Stimulated activated CD4-positive, alpha-beta T cell treated with anti-CD3 and anti-CD28 coated beads, TNF-alpha, amount 100 ng/mL, for 4 hours (primary cell): ENCODE measurements around the gene ADM5.

ENCODE experiments used
- DNase-seq, 3 experiments: peaks; one replicate each; pipeline ENCODE4 v3.0.0-alpha.2; 2020; ENCODE audit warnings: low read depth in 3 of 3

The ADM5 gene

GRCh38 chr19:49689133-49690078 is at the start of gene ADM5:
ADM5 (plus strand) TSS chr19:49689594; CDS start chr19:49689838, 244 bp downstream.
- DNase-seq: peak in 1 of 3 experiments; percentile 27

- DNase-seq: peak; percentile 99 to 100 (median 99)
Observed at GRCh38 chr19:49640113-49640898, 49.1 kb upstream of the ADM5 start, which contains the start of gene RRAS. RRAS (minus strand) TSS chr19:49640143; CDS start chr19:49640098, 45 bp downstream.

DNA sequence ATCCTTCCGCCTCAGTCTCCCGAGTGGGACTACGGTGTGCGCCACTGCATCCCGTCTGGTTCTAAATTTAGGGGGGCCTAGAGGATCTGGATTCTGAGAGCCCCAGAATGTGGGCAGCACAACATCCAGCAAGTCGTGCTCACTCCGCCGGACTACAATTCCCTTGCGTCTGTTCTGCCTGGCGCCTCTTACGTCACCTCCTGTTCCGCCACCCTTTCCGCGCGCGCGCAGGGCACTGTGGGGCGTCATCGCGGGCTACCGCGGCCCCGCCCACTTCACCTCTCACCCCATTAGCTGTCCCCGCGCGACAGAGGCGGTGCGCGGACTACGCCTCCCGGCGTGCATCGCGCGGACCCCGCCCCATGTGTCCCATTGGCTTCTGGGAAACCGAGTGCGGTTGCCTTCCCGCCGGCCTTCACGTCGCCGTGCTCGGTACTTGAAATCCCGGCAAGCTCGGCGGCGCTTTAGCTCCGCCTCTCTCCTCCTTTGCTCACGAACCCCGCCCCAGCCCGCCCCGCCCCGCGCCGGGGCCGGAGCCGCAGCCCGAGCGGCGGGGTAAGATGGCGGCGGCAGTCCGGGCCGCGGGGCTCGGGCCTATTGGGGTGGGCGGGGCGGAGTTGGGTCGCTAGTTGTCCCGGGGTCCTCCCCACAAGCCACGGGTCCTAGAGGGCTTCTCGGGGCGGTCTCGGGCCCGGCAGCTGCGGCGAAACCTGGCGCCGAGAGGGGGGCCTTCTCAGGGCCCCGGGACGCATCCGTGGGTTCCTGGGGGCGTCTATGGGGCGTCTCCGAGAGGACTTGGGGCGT is 47.5 kb upstream of the ADM5 start, which contains the start of gene SCAF1:
SCAF1 (plus strand) TSS at position 522 of the 804 bp plus-strand sequence. CDS start 2,818 bp downstream, outside the sequence.
- DNase-seq: peak; percentile 94 to 99 (median 98)

- DNase-seq: no peak
Observed at GRCh38 chr19:49642492-49643035, 46.8 kb upstream of the ADM5 start.

DNA sequence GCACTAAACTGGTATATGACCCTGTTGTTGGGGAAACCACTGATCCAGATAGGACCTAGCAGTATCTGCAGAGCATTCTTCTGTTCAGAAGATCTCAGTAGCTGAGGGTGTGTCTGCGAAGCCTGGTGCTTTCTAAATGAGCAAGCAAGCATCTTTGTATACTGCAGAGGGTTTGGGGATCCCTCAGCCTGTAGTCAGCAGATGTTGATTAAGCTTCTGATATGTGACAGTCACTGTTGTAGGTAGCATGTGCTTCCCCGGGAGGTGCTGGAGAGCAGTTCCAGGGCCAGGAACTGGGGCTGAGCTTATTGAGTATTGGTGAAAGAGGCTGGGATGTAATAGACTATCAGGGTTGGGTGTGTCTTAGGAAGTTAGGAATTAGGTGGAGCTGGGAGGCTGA is 45.9 kb upstream of the ADM5 start:
- no peak for DNase-seq

DNA sequence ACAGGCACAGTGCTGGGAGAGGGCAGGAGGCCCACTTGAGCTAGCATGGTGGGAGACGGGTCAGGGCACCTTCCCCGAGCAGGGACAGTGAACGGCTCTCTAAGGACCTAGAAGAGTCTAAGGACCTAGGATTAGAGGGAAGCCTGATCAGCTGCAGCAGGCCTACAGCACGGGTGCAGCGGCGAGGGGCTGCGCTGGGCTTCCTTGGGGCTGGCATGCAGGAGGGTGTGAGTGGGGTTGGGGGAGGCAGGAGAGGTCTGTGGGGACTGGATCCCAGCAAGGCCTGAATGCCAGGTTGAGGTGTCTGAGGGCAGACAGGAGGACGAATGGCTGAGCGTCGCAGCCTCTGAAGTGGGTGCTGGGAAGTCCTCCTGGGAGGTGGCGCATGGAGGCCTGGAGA is 43.8 kb upstream of the ADM5 start:
- DNase-seq: no peak

DNA sequence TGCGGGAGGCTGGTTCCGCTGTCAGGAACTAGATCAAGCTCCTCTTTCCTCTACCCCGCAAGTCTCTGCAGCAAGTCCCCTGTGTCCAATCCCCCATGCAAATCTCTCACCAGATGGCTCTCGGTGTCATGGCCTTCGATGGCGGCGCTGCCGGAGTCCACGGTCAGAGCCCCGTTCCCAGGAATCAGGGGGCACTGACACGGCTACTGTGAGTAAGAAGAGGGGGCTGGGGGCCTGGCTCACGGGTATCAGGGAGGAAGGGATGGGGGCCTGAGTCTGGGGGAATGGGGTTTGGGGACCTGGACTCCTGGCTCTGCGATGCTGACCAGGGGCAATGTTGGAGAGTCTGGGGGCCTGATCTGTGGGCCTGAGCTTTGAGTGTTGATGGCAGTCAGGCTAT is 43.4 kb upstream of the ADM5 start:
- DNase-seq: no peak

DNA sequence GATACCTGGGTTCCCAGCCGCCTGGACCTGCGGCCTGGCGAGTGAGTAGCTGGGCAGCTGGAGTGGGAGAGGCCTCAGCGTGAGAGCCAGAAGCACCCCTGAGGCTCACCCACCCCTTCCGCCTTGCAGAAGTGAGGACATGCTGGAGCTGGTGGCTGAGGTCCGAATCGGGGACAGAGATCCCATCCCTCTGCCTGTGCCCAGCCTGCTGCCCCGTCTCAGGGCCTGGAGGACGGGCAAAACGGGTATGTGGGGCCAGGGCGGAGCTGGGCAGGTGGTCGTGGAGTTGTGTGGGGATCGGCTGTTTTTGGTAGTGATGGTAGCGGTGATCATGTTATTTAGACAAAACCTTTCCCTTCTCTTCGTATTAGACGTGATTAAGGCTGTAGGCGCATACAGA is 42.8 kb upstream of the ADM5 start:
- DNase-seq: no peak

DNA sequence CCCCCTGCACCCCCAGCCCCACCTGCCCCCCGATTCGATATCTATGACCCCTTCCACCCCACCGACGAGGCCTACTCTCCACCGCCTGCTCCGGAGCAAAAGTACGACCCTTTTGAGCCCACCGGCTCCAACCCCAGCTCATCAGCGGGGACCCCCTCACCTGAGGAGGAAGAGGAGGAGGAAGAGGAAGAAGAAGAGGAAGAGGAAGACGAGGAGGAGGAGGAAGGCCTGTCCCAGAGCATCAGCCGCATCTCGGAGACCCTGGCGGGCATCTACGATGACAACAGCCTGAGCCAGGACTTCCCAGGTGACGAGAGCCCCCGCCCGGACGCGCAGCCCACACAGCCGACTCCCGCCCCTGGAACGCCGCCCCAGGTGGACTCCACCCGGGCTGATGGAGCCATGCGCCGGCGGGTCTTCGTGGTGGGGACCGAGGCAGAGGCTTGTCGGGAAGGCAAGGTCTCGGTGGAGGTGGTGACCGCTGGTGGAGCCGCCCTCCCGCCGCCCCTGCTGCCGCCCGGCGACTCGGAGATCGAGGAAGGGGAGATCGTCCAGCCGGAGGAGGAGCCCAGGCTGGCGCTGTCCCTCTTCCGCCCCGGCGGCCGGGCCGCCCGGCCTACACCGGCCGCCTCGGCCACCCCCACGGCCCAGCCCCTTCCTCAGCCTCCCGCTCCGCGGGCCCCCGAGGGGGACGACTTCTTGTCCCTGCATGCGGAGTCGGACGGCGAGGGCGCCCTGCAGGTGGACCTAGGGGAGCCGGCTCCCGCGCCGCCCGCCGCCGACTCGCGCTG is 38.2 kb upstream of the ADM5 start:
- no peak for DNase-seq

DNA sequence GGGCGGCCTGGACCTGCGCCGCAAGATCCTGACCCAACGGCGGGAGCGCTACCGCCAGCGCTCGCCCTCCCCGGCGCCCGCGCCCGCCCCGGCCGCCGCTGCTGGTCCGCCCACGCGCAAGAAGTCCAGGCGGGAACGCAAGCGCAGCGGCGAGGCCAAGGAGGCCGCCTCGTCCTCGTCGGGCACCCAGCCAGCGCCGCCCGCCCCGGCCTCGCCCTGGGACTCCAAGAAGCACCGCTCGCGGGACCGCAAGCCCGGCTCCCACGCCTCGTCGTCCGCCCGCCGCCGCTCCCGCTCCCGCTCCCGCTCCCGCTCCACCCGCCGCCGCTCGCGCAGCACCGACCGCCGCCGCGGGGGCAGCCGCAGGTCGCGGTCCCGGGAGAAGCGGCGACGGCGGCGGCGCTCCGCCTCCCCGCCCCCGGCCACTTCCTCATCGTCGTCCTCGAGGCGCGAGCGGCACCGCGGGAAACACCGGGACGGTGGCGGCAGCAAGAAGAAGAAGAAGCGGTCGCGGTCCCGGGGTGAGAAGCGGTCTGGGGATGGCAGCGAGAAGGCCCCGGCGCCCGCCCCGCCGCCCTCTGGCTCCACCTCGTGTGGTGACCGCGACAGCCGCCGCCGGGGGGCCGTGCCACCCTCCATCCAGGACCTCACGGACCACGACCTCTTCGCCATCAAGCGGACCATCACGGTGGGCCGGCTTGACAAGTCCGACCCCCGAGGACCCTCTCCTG is 37.4 kb upstream of the ADM5 start:
- DNase-seq: no peak

- DNase-seq: no peak
Observed at GRCh38 chr19:49652551-49653465, 36.6 kb upstream of the ADM5 start.

DNA sequence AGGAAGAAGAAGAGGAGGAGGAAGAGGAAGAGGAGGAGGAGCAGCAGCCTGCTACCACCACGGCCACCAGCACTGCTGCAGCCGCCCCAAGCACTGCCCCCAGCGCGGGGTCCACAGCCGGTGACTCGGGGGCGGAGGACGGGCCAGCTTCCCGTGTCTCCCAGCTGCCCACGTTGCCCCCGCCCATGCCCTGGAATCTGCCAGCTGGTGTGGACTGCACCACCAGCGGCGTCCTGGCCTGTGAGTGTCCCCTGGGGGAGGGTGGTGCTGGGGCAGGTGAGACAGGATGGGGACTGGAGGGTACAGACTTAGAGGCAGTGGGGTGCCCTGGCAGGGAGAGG is 36.0 kb upstream of the ADM5 start:
- DNase-seq: no peak

- no peak for DNase-seq
Observed at GRCh38 chr19:49654581-49654980, 34.8 kb upstream of the ADM5 start.

DNA sequence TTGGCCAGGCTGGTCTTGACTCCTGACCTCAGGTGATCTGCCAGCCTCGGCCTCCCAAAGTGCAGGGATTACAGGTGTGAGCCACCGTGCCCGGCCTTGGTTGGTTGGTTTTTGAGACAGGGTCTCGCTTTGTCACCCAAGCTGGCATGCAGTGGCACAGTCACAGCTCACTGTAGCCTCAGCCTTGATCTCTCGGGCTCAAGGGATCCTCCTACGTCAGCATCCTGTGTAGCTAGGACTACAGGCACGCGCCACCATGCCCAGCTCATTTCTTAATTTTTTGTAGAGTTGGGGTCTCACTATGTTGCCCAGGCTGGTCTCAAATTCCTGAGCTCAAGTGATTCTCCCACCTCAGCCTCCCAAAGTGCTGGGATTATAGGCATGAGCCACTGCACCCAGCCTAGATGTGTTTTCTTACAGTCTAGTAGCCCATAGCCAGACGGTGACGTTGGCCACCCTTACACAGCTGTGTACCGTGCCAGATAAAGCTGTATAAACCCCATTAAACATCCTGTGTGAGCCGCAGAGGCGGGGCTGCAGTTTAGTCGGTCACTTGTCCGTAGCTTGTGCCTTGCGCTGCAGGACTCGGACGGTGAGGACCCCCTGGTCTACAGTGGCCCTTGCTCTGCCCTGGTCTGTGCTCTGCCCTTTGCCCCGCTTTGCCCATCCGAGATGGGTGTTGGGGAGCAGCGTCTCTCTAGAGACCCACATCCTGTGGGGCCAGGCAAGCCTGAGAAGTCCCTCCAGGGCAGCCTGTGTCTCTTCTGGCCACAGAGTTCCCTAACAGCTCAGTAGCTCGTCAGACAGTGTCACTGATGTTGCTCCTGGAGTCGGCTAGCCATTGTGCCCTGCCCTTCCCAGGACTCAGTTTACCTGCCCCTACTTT is 33.6 kb upstream of the ADM5 start:
- DNase-seq: no peak

DNA sequence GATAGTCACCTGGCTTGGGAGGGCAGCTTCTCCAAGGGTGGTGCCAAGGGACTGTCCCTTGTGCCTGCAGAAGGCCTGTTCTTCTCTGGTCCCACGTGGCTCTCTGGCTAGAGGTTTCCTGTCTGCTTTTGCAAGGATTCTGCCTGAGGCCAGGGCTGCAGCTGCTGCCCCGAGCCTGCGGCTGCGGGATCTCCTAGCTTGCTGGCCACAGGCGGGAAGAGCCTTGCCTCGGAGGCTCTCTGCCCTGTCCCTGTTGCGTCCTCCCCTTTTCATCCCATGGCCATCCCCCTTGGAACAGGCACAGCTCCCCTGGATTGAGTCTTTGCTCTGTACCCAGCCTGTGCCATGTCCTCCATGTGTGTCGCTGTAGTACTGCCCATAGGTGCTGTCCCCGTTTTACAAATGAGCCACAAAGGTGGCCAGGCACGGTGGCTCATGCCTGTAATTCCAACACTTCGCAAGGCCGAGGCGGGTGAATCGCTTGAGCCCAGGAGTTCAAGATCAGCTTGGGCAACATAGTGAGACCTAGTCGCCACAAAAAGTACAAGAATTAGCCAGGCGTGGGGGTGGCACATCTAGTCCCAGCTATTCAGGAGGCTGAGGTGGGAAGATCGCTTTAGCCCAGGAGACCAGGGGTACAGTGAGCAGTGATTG is 32.8 kb upstream of the ADM5 start:
- DNase-seq: no peak

DNA sequence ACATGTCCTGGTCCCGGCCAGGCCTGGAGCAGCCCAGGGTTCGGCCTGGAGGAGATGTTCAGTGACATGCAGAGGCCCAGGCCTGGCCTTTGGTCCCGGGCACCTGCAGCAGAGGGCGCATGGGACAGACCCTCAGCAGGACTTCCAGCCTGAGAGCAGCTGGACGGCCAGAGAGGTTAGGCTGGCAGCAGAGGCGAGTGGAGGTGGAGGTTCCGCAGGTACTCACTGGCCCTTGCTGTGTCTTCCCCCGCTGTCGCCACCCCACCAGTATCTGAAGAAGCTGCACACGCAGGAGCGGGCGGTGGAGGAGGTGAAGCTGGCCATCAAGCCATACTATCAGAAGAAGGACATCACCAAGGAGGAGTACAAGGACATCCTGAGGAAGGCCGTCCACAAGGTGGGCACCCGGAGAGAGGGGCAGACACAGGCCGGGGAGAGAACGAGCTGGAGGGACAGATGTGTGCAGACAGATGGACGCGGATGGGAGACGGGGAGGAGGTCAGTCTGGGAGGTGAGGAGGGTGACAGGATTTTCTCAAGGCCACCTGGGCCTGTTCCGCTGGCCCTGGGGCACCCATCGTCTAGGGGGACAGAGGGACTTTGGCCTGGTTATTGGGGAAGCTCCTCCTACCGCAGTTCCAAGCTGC is 31.8 kb upstream of the ADM5 start:
- DNase-seq: no peak

- no peak for DNase-seq
Observed at GRCh38 chr19:49658139-49658517, 31.3 kb upstream of the ADM5 start.
